AG04449 (cell line): ENCODE results near the gene PTPA.

Experiments used
- CTCF ChIA-PET: fragments of 350-600 bp; formaldehyde crosslinking; extraction: SDS; loops from one replicate; lab custom pipeline; 2021; ENCODE audit warnings: antibody characterized with exemption; lab: Yijun Ruan, JAX
- POLR2A ChIA-PET: fragments of 400-600, 350-600 bp; formaldehyde crosslinking; extraction: SDS; loops from one replicate; lab custom pipeline; 2020; ENCODE audit warnings: antibody characterized with exemption, inconsistent platforms; lab: Yijun Ruan, JAX
- DNase-seq: peaks from one replicate; pipeline ENCODE4 v3.0.0-alpha.2; 2010; ENCODE audit warnings: low read depth, low spot score
- H3K4me3 ChIP-seq: 2 replicates; pipeline ENCODE4 v1.5.1; 2011; ENCODE audit warnings: low read depth, mild to moderate bottlenecking, control low read depth, low read length
- CTCF ChIP-seq: IDR thresholded peaks from one replicate; pipeline ENCODE4 v1.5.1; 2011; ENCODE audit warnings: mild to moderate bottlenecking, moderate library complexity, low read length, control low read depth, inconsistent platforms; ENCODE audit not compliant: insufficient read depth; ENCODE audit errors: missing control alignments

Gene PTPA

GRCh38 chr9:129093602-129094386 lies 17.4 kb upstream of the PTPA start:
- CTCF ChIA-PET, result interaction anchor here (0.9 kb wide), 2 partner anchors 9 kb away, joined by 3 to 5 read pairs; no protein-coding TSS in a partner anchor
- no peak for DNase-seq
- TF ChIP-seq CTCF, result no peak
- no peak overlapping the region for H3K4me3 ChIP-seq
- POLR2A ChIA-PET, result no interaction called here

- TF ChIP-seq CTCF, result no peak
- POLR2A ChIA-PET, result no interaction called here
- CTCF ChIA-PET, result interaction anchor here (0.9 to 1.0 kb wide), 2 partner anchors 8 to 15 kb away, joined by 3 to 5 read pairs; no protein-coding TSS in a partner anchor
- H3K4me3 ChIP-seq, result no peak overlapping the region
- DNase-seq, result no peak
Measured at GRCh38 chr9:129094387-129095169, 16.6 kb upstream of the PTPA start.

GRCh38 chr9:129095170-129095667 lies 16.0 kb upstream of the PTPA start:
- DNase-seq, result no peak
- POLR2A ChIA-PET, result interaction anchor here (1.1 kb wide), 1 partner anchor 15 kb away, joined by 5 read pairs; the partner anchor contains the start of gene DOLPP1
- TF ChIP-seq CTCF, result no peak

GRCh38 chr9:129095908-129096307 lies 15.3 kb upstream of the PTPA start:
- DNase-seq, result no peak
- TF ChIP-seq CTCF, result no peak
- POLR2A ChIA-PET, result interaction anchor here (1.1 kb wide), 1 partner anchor 15 kb away, joined by 5 read pairs; the partner anchor contains the start of gene DOLPP1
- no peak overlapping the region for H3K4me3 ChIP-seq
- CTCF ChIA-PET, result interaction anchor here (1.8 kb wide), 1 partner anchor 10 kb away, joined by 9 read pairs; no protein-coding TSS in a partner anchor

More at GRCh38 chr9:129095170-129095667, 16.0 kb upstream of the PTPA start:
- CTCF ChIA-PET, result interaction anchor here (0.9 to 1.0 kb wide), 2 partner anchors 8 to 14 kb away, joined by 3 to 5 read pairs; no protein-coding TSS in a partner anchor
- no peak overlapping the region for H3K4me3 ChIP-seq

- TF ChIP-seq CTCF, result no peak
- ChIA-PET POLR2A (no interaction called here), CTCF (interaction anchor here (1.7 to 2.1 kb wide), 3 partner anchors 8 to 527 kb away, joined by 5 to 9 read pairs (median 6); no protein-coding TSS in a partner anchor)
- DNase-seq, result no peak
- no peak overlapping the region for H3K4me3 ChIP-seq
Measured at GRCh38 chr9:129097671-129098306, 13.4 kb upstream of the PTPA start.
